Astrocyte of the cerebellum (primary cell): Measurements from ENCODE around the gene NTHL1.

Experiments
- DNase-seq: peaks from one replicate; pipeline ENCODE4 v3.0.0-alpha.2; 2011; ENCODE audit warnings: low read depth
- H3K4me3 ChIP-seq: 2 replicates; pipeline ENCODE4 v1.5.1; 2011; ENCODE audit warnings: mild to moderate bottlenecking, low read depth, low read length, moderate library complexity
- in situ Hi-C: cut with HindIII; loops from 2 replicates; pipeline ENCODE4 v1.10.0; 2017; ENCODE audit warnings: low sequenced_read_pairs
- TF ChIP-seq, protein P1 (sequence below): IDR thresholded peaks from 2 replicates; pipeline ENCODE4 v1.5.1; 2012; ENCODE audit warnings: low read length, low read depth, moderate library complexity, mild to moderate bottlenecking; ENCODE audit errors: missing control alignments

NTHL1 gene

DNA sequence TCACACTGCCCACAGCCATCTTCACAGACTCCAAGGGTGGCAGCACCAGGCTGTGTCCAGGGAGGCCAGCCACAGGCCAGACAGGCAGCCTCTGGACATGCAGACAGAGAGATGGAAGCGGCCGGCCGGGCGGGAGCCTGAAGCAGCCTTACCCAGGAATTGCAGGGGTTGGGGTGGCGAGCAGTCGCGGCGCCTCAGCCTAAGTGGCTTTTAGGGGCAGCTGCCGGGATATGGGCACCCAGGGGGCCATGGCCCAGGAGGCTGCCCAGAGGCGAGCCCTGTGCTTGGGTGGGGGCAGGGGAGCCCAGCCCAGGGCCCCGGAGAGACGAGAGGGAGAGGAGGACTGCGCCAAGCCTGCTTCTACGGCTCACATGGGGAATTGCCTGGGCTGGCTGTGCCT lies 22.4 kb downstream of the NTHL1 start:
- TF ChIP-seq, protein P1, sequence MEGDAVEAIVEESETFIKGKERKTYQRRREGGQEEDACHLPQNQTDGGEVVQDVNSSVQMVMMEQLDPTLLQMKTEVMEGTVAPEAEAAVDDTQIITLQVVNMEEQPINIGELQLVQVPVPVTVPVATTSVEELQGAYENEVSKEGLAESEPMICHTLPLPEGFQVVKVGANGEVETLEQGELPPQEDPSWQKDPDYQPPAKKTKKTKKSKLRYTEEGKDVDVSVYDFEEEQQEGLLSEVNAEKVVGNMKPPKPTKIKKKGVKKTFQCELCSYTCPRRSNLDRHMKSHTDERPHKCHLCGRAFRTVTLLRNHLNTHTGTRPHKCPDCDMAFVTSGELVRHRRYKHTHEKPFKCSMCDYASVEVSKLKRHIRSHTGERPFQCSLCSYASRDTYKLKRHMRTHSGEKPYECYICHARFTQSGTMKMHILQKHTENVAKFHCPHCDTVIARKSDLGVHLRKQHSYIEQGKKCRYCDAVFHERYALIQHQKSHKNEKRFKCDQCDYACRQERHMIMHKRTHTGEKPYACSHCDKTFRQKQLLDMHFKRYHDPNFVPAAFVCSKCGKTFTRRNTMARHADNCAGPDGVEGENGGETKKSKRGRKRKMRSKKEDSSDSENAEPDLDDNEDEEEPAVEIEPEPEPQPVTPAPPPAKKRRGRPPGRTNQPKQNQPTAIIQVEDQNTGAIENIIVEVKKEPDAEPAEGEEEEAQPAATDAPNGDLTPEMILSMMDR, result no peak
- no peak overlapping the region for H3K4me3 ChIP-seq
- no peak for DNase-seq
- in situ Hi-C loops, result no loop called here

- in situ Hi-C loops, result no loop called here
- TF ChIP-seq, protein P1, result no peak
- H3K4me3 ChIP-seq, result no peak overlapping the region
- DNase-seq, result no peak
These were observed 23.6 kb downstream of the NTHL1 start for GRCh38 chr16:2024032-2024420.

- TF ChIP-seq, protein P1, result peak; percentile 88
- peak overlapping the region; percentile 27 for H3K4me3 ChIP-seq
- DNase-seq, result peak; percentile 58
- in situ Hi-C loops, result no loop called here
These were observed 24.3 kb downstream of the NTHL1 start for GRCh38 chr16:2023092-2024031.

GRCh38 chr16:2022723-2023091 lies 24.9 kb downstream of the NTHL1 start:
- peak overlapping the region; percentile 27 for H3K4me3 ChIP-seq
- in situ Hi-C loops, result no loop called here
- TF ChIP-seq, protein P1, result no peak
- DNase-seq, result no peak

- DNase-seq, result no peak
- TF ChIP-seq, protein P1, result no peak
- in situ Hi-C loops, result no loop called here
- H3K4me3 ChIP-seq, result peak overlapping the region; percentile 26
These were observed 27.5 kb downstream of the NTHL1 start for GRCh38 chr16:2019921-2020831.

DNA sequence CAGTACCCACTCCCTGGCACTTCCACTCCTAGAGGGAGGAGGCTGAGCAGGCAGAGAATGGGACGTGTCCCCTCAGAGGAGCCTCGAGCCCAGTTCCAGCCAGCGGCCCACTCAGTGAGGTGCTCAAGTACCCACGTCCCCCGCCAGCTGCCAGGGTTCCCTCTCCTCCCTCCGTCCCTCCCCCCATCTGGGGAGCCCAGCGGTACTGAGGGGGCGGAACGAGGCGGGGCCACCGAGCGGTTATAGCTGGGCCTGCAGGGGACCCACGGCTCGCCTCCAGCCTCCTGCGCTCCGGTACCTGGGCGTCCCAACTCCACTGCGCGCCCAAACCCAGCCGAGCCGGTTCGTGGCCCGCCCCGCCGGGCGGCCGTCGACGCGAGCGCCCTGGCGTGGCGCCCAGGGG lies 28.1 kb downstream of the NTHL1 start, which contains the start of gene NPW:
Gene NPW (plus strand): TSS at position 268 of the 403 bp plus-strand sequence.
- TF ChIP-seq, protein P1, result no peak
- in situ Hi-C loops, result no loop called here
- peak within 1 kb of the TSS; percentile 26 for H3K4me3 ChIP-seq
- no peak for DNase-seq
